HepG2 (cell line): ENCODE results near the gene SMO. TPM values are rescaled to one million over a fixed set of nuclear protein-coding genes. Genes with fewer than 3 reads are reported as not detected.
A peak's percentile ranks its signal among the peaks of the same experiment; 100 is the strongest.

Experiments used
- ARID5B ChIP-seq: IDR thresholded peaks from 2 replicates; pipeline ENCODE4 v1.4.0; 2020; ENCODE audit warnings: mild to moderate bottlenecking, missing genetic modification reagents
- ATF5 ChIP-seq: sonication (generic); formaldehyde crosslinking; IDR thresholded peaks from 2 replicates; pipeline ENCODE4 v1.4.0; 2020; ENCODE audit warnings: mild to moderate bottlenecking, low read depth, missing genetic modification reagents
- FOXO1 ChIP-seq: sonication (generic); formaldehyde crosslinking; IDR thresholded peaks from 2 replicates; pipeline ENCODE4 v1.4.0; 2020; ENCODE audit warnings: missing genetic modification reagents
- JARID2 ChIP-seq: sonication (generic); formaldehyde crosslinking; IDR thresholded peaks from 2 replicates; pipeline ENCODE4 v1.8.1; 2023; ENCODE audit warnings: missing genetic modification reagents, inconsistent platforms; ENCODE audit not compliant: insufficient replicate concordance
- JUNB ChIP-seq: sonication (generic); formaldehyde crosslinking; IDR thresholded peaks from 2 replicates; pipeline ENCODE4 v1.8.0; 2022; ENCODE audit warnings: missing genetic modification reagents, mild to moderate bottlenecking, borderline replicate concordance
- KDM5B ChIP-seq: sonication (generic); formaldehyde crosslinking; IDR thresholded peaks from 2 replicates; pipeline ENCODE4 v1.4.0; 2020; ENCODE audit warnings: missing genetic modification reagents, mild to moderate bottlenecking, borderline replicate concordance
- LBX2 ChIP-seq: sonication (generic); formaldehyde crosslinking; IDR thresholded peaks from 2 replicates; pipeline ENCODE4 v1.5.0; 2020; ENCODE audit warnings: missing genetic modification reagents, mild to moderate bottlenecking, borderline replicate concordance
- NCOR1 ChIP-seq: fragments of 200-600 bp; sonication (generic); IDR thresholded peaks from 2 replicates; pipeline ENCODE4 v1.7.0; 2017; ENCODE audit warnings: antibody characterized with exemption, low read length, borderline replicate concordance
- PRDM15 ChIP-seq: sonication (generic); formaldehyde crosslinking; IDR thresholded peaks from 2 replicates; pipeline ENCODE4 v1.4.0; 2020; ENCODE audit warnings: missing genetic modification reagents
- RAD21 ChIP-seq: fragments of 450-650 bp; formaldehyde crosslinking; IDR thresholded peaks from 2 replicates; pipeline ENCODE4 v1.5.0; 2020; ENCODE audit warnings: mild to moderate bottlenecking
- RFX3 ChIP-seq: IDR thresholded peaks from 2 replicates; pipeline ENCODE4 v1.6.1; 2016; ENCODE audit warnings: missing biosample characterization, missing genetic modification reagents
- SRSF1 ChIP-seq: fragments of 200-400 bp; formaldehyde crosslinking; optimal IDR thresholded peaks from 2 replicates; pipeline ENCODE3; 2017; ENCODE audit warnings: mild to moderate bottlenecking, low read depth, low read length, moderate library complexity
- TBL1XR1 ChIP-seq: fragments of 150-350 bp; IDR thresholded peaks from 2 replicates; pipeline ENCODE4 v1.6.1; 2014; ENCODE audit warnings: borderline replicate concordance, low read length; ENCODE audit not compliant: partially characterized antibody
- TEAD2 ChIP-seq: sonication (generic); formaldehyde crosslinking; IDR thresholded peaks from 2 replicates; pipeline ENCODE4 v1.9.0; 2021; ENCODE audit warnings: missing genetic modification reagents
- ZBTB43 ChIP-seq: sonication (generic); formaldehyde crosslinking; conservative IDR thresholded peaks from 2 replicates; pipeline ENCODE4 v1.4.0; 2020; ENCODE audit warnings: missing genetic modification reagents
- ZNF101 ChIP-seq: sonication (generic); formaldehyde crosslinking; IDR thresholded peaks from 2 replicates; pipeline ENCODE4 v1.4.0; 2020; ENCODE audit warnings: mild to moderate bottlenecking, low read depth, missing genetic modification reagents, borderline replicate concordance
- ZNF292 ChIP-seq: sonication (generic); formaldehyde crosslinking; IDR thresholded peaks from 2 replicates; pipeline ENCODE4 v1.8.1; 2022; ENCODE audit warnings: mild to moderate bottlenecking, low read depth, missing genetic modification reagents, borderline replicate concordance
- ZNF30 ChIP-seq: sonication (generic); formaldehyde crosslinking; IDR thresholded peaks from 2 replicates; pipeline ENCODE4 v1.5.0; 2020; ENCODE audit warnings: mild to moderate bottlenecking, missing genetic modification reagents
- ZNF329 ChIP-seq: sonication (generic); formaldehyde crosslinking; IDR thresholded peaks from 2 replicates; pipeline ENCODE4 v1.9.0; 2021; ENCODE audit warnings: low read depth, mild to moderate bottlenecking, missing genetic modification reagents
- ZNF7 ChIP-seq: IDR thresholded peaks from 2 replicates; pipeline ENCODE4 v1.6.1; 2016; ENCODE audit warnings: missing biosample characterization, missing genetic modification reagents
- polyA plus RNA-seq, 8 experiments: library from polyadenylated mRNA; depleted of rRNA in 3 of 8; stranded (reverse) in 7 of 8; unstranded in 1 of 8; fragments of >200 nt; fragmentation: Illumina TruSeq in 4 of 8; extraction: Trizol in 4 of 8; gene quantifications; 2 replicates each; pipeline versions ENCODE4 v1.2.1 to v1.2.3, GENCODE V29; 2011 to 2016; ENCODE audit warnings: low read depth in 4 of 8, missing spikeins in 1 of 8, mixed read lengths in 1 of 8; ENCODE audit not compliant: insufficient read depth in 1 of 8
- total RNA-seq, 5 experiments: library from RNA; depleted of rRNA; stranded (reverse); fragments of >200 nt; fragmentation: Illumina TruSeq; extraction: Trizol; gene quantifications; 2 replicates each; pipeline ENCODE4 v1.2.3, GENCODE V29; 2016; ENCODE audit warnings: low read depth in 1 of 5

Gene SMO
- total and polyA plus RNA-seq, 2 of the 13 experiments (the other 11 are each of a cell fraction or from before 2014, with no cell fraction given) = 23.8 to 32.3 TPM

- TF ChIP-seq ARID5B (CRISPR knock-in tag) (peak; percentile 63), TBL1XR1 (no peak), LBX2 (CRISPR knock-in tag) (0 out of 2 replicates have a peak, but pooled peaks have one; percentile 24), KDM5B (CRISPR knock-in tag) (peak; percentile 46), ZNF30 (CRISPR knock-in tag) (no peak), FOXO1 (CRISPR knock-in tag) (no peak), SRSF1 (peak; percentile 60), ZNF329 (CRISPR knock-in tag) (peak; percentile 62; the same call in 1 of the 2 replicates), NCOR1 (no peak), JUNB (CRISPR knock-in tag) (no peak), ZNF101 (no peak), PRDM15 (peak; percentile 92), ZBTB43 (CRISPR knock-in tag) (no peak), ZNF7 (CRISPR knock-in tag) (no peak), RFX3 (CRISPR knock-in tag) (no peak), ATF5 (CRISPR knock-in tag) (no peak), JARID2 (no peak), TEAD2 (CRISPR knock-in tag) (no peak), RAD21 (CRISPR knock-in tag) (no peak), ZNF292 (CRISPR knock-in tag) (no peak)
Observed at GRCh38 chr7:129188372-129188891, at the start of gene SMO (continued).
